Liver (tissue), 9 donors: Measurements from ENCODE around the gene ODF2. TPM values are rescaled to one million over a fixed set of nuclear protein-coding genes. Genes with fewer than 3 reads are reported as not detected.

Experiments used
- DNase-seq: peaks from one replicate; pipeline ENCODE4 v3.0.0-alpha.2; 2017; ENCODE audit warnings: low spot score
- H3K27ac ChIP-seq, 2 donors: one replicate each; pipeline ENCODE4 v1.7.0; 2013; ENCODE audit warnings: inconsistent platforms in 2 of 2, low read length in 2 of 2, control low read depth in 1 of 2, low read depth in 1 of 2, mild to moderate bottlenecking in 1 of 2
- H3K27me3 ChIP-seq, 4 donors: one replicate each; pipeline versions ENCODE4 v1.6.1 to v1.7.0; 2013; ENCODE audit warnings: low read length in 3 of 4, inconsistent platforms in 1 of 4, mild to moderate bottlenecking in 1 of 4, moderate library complexity in 1 of 4; ENCODE audit not compliant: control insufficient read depth in 4 of 4, insufficient read depth in 4 of 4
- H3K36me3 ChIP-seq, 4 donors: one replicate each; pipeline versions ENCODE4 v1.6.1 to v1.7.0; 2013; ENCODE audit warnings: low read length in 3 of 4, mild to moderate bottlenecking in 3 of 4, low read depth in 1 of 4, moderate library complexity in 1 of 4; ENCODE audit not compliant: control insufficient read depth in 4 of 4, insufficient read depth in 3 of 4
- H3K4me1 ChIP-seq, 4 donors: one replicate each; pipeline versions ENCODE4 v1.6.1 to v1.7.0; 2013; ENCODE audit warnings: low read length in 3 of 4, mild to moderate bottlenecking in 3 of 4, moderate library complexity in 1 of 4; ENCODE audit not compliant: control insufficient read depth in 4 of 4, insufficient read depth in 4 of 4
- H3K4me3 ChIP-seq, 3 donors: one replicate each; pipeline versions ENCODE4 v1.6.1 to v1.7.0; 2013; ENCODE audit warnings: low read length in 3 of 3, control low read depth in 1 of 3, low read depth in 1 of 3, mild to moderate bottlenecking in 1 of 3
- H3K9ac ChIP-seq, 2 donors: one replicate each; pipeline ENCODE4 v1.7.0; 2013; ENCODE audit warnings: low read length in 2 of 2, mild to moderate bottlenecking in 2 of 2, moderate library complexity in 2 of 2, control low read depth in 1 of 2, low read depth in 1 of 2
- H3K9me3 ChIP-seq, 4 donors: one replicate each; pipeline versions ENCODE4 v1.6.1 to v1.7.0; 2013; ENCODE audit warnings: low read length in 3 of 4; ENCODE audit not compliant: control insufficient read depth in 4 of 4
- EGR1 ChIP-seq, 2 donors: IDR thresholded peaks; 2 replicates each; pipeline ENCODE4 v1.6.1; 2016 to 2018; ENCODE audit warnings: antibody characterized with exemption in 2 of 2, low read depth in 2 of 2
- FOXA1 ChIP-seq: IDR thresholded peaks from 2 replicates; pipeline ENCODE4 v1.6.1; 2016; ENCODE audit warnings: antibody characterized with exemption
- FOXA2 ChIP-seq: IDR thresholded peaks from 2 replicates; pipeline ENCODE4 v1.6.1; 2016; ENCODE audit warnings: antibody characterized with exemption
- GABPA ChIP-seq, 2 donors: IDR thresholded peaks in 1 of 2; conservative IDR thresholded peaks in 1 of 2; 2 replicates each; pipeline ENCODE4 v1.6.1; 2016; ENCODE audit warnings: antibody characterized with exemption in 2 of 2, mild to moderate bottlenecking in 1 of 2, moderate library complexity in 1 of 2
- HNF4A ChIP-seq, 2 donors: conservative IDR thresholded peaks; 2 replicates each; pipeline ENCODE4 v1.6.1; 2016; ENCODE audit warnings: antibody characterized with exemption in 2 of 2, mild to moderate bottlenecking in 2 of 2
- HNF4G ChIP-seq: IDR thresholded peaks from 2 replicates; pipeline ENCODE4 v1.6.1; 2016; ENCODE audit warnings: antibody characterized with exemption
- JUND ChIP-seq, 2 donors: IDR thresholded peaks; 2 replicates each; pipeline ENCODE4 v1.6.1; 2016; ENCODE audit warnings: antibody characterized with exemption in 2 of 2
- NR2F2 ChIP-seq: IDR thresholded peaks from 2 replicates; pipeline ENCODE4 v1.6.1; 2016; ENCODE audit warnings: antibody characterized with exemption
- RAD21 ChIP-seq, 2 donors: IDR thresholded peaks; 2 replicates each; pipeline ENCODE4 v1.6.1; 2016; ENCODE audit warnings: antibody characterized with exemption in 2 of 2, mild to moderate bottlenecking in 2 of 2
- REST ChIP-seq: IDR thresholded peaks from 2 replicates; pipeline ENCODE4 v1.6.1; 2016; ENCODE audit warnings: antibody characterized with exemption, mild to moderate bottlenecking
- RXRA ChIP-seq, 2 donors: IDR thresholded peaks; 2 replicates each; pipeline ENCODE4 v1.6.1; 2017 to 2018; ENCODE audit warnings: antibody characterized with exemption in 2 of 2, mild to moderate bottlenecking in 1 of 2
- SP1 ChIP-seq: IDR thresholded peaks from 2 replicates; pipeline ENCODE4 v1.6.1; 2018; ENCODE audit warnings: antibody characterized with exemption, mild to moderate bottlenecking
- TAF1 ChIP-seq: conservative IDR thresholded peaks from 2 replicates; pipeline ENCODE4 v1.6.1; 2016; ENCODE audit warnings: antibody characterized with exemption, mild to moderate bottlenecking
- YY1 ChIP-seq: IDR thresholded peaks from 2 replicates; pipeline ENCODE4 v1.6.1; 2016; ENCODE audit warnings: antibody characterized with exemption, mild to moderate bottlenecking
- WGBS: extraction: QIAGEN DNeasy Blood & Tissue Kit; methylation state at CpG from one replicate; pipeline ENCODE4 v1.1.7; 2013; 5-methylcytosine and 5-hydroxymethylcytosine counted together
- polyA plus RNA-seq, 2 donors: library from polyadenylated mRNA; stranded (reverse) in 1 of 2; unstranded in 1 of 2; fragments of 200-250 nt in 1 of 2; fragments of >200 nt in 1 of 2; fragmentation: Nextera tagmentation in 1 of 2; extraction: Ambion mirVana in 1 of 2; gene quantifications; one replicate each; pipeline versions ENCODE4 v1.2.1 to v1.2.3, GENCODE V29; 2013 to 2015
- total RNA-seq, 2 donors: library from RNA; depleted of rRNA; stranded (reverse); fragments of >200 nt; gene quantifications; one replicate each; pipeline ENCODE4 v1.2.3, GENCODE V29; 2014
- TF ChIP-seq, protein P1 (sequence below): IDR thresholded peaks from 2 replicates; pipeline ENCODE4 v1.6.1; 2016; ENCODE audit warnings: antibody characterized with exemption
- TF ChIP-seq, protein P2 (sequence below): IDR thresholded peaks from 2 replicates; pipeline ENCODE4 v1.6.1; 2016; ENCODE audit warnings: antibody characterized with exemption
- TF ChIP-seq, protein P3 (sequence below): IDR thresholded peaks from 2 replicates; pipeline ENCODE4 v1.6.1; 2016; ENCODE audit warnings: antibody characterized with exemption
- TF ChIP-seq, protein P4 (sequence below): fragments of 150-350 bp; IDR thresholded peaks from 2 replicates; pipeline ENCODE4 v1.5.1; 2017; ENCODE audit warnings: improper control_type of control experiment, low read depth, low read length; ENCODE audit not compliant: missing input control
- donor health status: healthy.
- donor health status: healthy.
- donor health status: healthy.
- donor health status: healthy.
- donor health status: healthy.

Gene ODF2
- total and polyA plus RNA-seq, 4 donors = 5.7 to 21.8 (median 16.7) TPM

- TF ChIP-seq, protein P1, sequence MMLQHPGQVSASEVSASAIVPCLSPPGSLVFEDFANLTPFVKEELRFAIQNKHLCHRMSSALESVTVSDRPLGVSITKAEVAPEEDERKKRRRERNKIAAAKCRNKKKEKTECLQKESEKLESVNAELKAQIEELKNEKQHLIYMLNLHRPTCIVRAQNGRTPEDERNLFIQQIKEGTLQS = no peak
- TF ChIP-seq NR2F2 = no peak
- TF ChIP-seq GABPA (IDR thresholded peaks at IDR 0.05 in 1 of 2, conservative IDR thresholded peaks at IDR 0.05 in 1 of 2) = no peak
- TF ChIP-seq FOXA2 = no peak
- TF ChIP-seq TAF1 = no peak
- TF ChIP-seq YY1 = no peak
- TF ChIP-seq, protein P2, sequence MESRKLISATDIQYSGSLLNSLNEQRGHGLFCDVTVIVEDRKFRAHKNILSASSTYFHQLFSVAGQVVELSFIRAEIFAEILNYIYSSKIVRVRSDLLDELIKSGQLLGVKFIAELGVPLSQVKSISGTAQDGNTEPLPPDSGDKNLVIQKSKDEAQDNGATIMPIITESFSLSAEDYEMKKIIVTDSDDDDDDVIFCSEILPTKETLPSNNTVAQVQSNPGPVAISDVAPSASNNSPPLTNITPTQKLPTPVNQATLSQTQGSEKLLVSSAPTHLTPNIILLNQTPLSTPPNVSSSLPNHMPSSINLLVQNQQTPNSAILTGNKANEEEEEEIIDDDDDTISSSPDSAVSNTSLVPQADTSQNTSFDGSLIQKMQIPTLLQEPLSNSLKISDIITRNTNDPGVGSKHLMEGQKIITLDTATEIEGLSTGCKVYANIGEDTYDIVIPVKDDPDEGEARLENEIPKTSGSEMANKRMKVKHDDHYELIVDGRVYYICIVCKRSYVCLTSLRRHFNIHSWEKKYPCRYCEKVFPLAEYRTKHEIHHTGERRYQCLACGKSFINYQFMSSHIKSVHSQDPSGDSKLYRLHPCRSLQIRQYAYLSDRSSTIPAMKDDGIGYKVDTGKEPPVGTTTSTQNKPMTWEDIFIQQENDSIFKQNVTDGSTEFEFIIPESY = no peak
- no peak for TF ChIP-seq EGR1 (IDR thresholded peaks at IDR 0.05; ENCODE audit: low read depth in 2 of 2)
- no peak for TF ChIP-seq REST
- TF ChIP-seq HNF4G = no peak
- TF ChIP-seq SP1 = no peak
- TF ChIP-seq FOXA1 = no peak
- TF ChIP-seq, protein P3, sequence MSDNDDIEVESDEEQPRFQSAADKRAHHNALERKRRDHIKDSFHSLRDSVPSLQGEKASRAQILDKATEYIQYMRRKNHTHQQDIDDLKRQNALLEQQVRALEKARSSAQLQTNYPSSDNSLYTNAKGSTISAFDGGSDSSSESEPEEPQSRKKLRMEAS = no peak
- TF ChIP-seq, protein P4, sequence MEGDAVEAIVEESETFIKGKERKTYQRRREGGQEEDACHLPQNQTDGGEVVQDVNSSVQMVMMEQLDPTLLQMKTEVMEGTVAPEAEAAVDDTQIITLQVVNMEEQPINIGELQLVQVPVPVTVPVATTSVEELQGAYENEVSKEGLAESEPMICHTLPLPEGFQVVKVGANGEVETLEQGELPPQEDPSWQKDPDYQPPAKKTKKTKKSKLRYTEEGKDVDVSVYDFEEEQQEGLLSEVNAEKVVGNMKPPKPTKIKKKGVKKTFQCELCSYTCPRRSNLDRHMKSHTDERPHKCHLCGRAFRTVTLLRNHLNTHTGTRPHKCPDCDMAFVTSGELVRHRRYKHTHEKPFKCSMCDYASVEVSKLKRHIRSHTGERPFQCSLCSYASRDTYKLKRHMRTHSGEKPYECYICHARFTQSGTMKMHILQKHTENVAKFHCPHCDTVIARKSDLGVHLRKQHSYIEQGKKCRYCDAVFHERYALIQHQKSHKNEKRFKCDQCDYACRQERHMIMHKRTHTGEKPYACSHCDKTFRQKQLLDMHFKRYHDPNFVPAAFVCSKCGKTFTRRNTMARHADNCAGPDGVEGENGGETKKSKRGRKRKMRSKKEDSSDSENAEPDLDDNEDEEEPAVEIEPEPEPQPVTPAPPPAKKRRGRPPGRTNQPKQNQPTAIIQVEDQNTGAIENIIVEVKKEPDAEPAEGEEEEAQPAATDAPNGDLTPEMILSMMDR = no peak
- TF ChIP-seq RXRA (IDR thresholded peaks at IDR 0.05) = no peak
- no peak for TF ChIP-seq JUND (IDR thresholded peaks at IDR 0.05)
- TF ChIP-seq HNF4A (conservative IDR thresholded peaks at IDR 0.05) = no peak
- TF ChIP-seq RAD21 (IDR thresholded peaks at IDR 0.05) = no peak
- Histone ChIP-seq H3K4me3 (no peak overlapping the region), H3K36me3 (no peaks in the 10 kb centered on the region), H3K4me1 (no peaks in the 10 kb centered on the region), H3K9me3 (no peaks in the 10 kb centered on the region), H3K27me3 (peaks cover 0 to 9% (median 1%) of the 10 kb centered on the region in 4 donors), H3K9ac (no peak overlapping the region), H3K27ac (no peak overlapping the region)
- 56% methylated on average over 11 of the region's 11 CpGs for WGBS
- no peak for DNase-seq
Measured at GRCh38 chr9:128411364-128412119, 44.3 kb upstream of the ODF2 start.
